RWPE1 (cell line): ENCODE measurements around the gene ADCY1.

Source experiments
- CTCF ChIA-PET: fragments of 350-600 bp; sonication (Branson Sonifier 250); formaldehyde crosslinking; extraction: SDS; loops from one replicate; lab custom pipeline; 2021; lab: Yijun Ruan, JAX
- POLR2A ChIA-PET: fragments of 400-600 bp; formaldehyde crosslinking; extraction: SDS; loops from one replicate; lab custom pipeline; 2020; ENCODE audit warnings: antibody characterized with exemption; ENCODE audit not compliant: low non-redundant PET; lab: Yijun Ruan, JAX
- DNase-seq: peaks from one replicate; pipeline ENCODE4 v3.0.0; 2012; ENCODE audit warnings: low spot score
- H3K27ac ChIP-seq: fragments of 450-650 bp; 2 replicates; pipeline ENCODE4 v1.5.1; 2017
- TF ChIP-seq, protein P1 (sequence below): fragments of 450-650 bp; conservative IDR thresholded peaks from 2 replicates; pipeline ENCODE4 v1.5.1; 2017; ENCODE audit warnings: low read depth, mild to moderate bottlenecking

Gene ADCY1

DNA sequence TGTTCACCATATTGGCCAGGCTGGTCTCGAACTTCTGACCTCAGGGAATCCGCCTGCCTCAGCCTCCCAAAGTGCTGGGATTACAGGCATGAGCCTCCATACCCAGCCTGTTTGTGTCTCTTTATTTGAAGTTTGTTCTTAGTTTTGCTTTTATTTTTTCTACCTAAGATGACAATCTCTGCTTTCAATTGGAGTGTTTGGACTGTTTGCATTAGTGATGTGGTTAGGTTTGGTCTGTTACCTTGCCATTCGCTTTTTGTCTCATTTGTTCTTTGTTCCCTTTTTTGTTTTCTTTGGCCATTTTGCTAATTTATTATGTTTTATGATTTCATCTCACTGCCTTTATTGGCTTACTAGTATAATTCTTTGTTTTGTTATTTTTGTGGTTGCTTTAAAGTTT lies 62.6 kb downstream of the ADCY1 start:
- TF ChIP-seq, protein P1, sequence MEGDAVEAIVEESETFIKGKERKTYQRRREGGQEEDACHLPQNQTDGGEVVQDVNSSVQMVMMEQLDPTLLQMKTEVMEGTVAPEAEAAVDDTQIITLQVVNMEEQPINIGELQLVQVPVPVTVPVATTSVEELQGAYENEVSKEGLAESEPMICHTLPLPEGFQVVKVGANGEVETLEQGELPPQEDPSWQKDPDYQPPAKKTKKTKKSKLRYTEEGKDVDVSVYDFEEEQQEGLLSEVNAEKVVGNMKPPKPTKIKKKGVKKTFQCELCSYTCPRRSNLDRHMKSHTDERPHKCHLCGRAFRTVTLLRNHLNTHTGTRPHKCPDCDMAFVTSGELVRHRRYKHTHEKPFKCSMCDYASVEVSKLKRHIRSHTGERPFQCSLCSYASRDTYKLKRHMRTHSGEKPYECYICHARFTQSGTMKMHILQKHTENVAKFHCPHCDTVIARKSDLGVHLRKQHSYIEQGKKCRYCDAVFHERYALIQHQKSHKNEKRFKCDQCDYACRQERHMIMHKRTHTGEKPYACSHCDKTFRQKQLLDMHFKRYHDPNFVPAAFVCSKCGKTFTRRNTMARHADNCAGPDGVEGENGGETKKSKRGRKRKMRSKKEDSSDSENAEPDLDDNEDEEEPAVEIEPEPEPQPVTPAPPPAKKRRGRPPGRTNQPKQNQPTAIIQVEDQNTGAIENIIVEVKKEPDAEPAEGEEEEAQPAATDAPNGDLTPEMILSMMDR: no peak
- ChIA-PET POLR2A (no interaction called here), CTCF (no interaction called here)
- no peak overlapping the region for H3K27ac ChIP-seq
- DNase-seq: no peak

DNA sequence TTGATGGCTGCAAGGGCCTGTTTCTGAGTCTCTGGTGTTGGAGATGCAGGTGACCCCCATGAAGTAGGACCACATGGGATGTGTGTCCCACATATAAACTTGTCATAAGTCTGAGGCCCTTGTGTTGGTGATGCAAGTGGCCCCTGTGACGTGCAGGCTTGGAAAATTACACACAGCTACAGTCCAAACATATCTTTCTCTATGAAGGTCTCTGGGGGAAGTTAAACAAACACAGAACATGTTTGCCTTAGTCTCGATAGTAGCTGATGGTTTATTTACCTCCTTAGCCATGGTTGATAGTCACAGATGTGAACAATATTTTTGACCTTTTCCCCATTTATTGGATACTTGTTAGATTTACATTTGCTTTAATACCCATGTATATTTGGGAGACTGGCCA lies 64.7 kb downstream of the ADCY1 start:
- TF ChIP-seq, protein P1: no peak
- POLR2A ChIA-PET: no interaction called here
- DNase-seq: no peak
- H3K27ac ChIP-seq: no peak overlapping the region
- CTCF ChIA-PET: no interaction called here

DNA sequence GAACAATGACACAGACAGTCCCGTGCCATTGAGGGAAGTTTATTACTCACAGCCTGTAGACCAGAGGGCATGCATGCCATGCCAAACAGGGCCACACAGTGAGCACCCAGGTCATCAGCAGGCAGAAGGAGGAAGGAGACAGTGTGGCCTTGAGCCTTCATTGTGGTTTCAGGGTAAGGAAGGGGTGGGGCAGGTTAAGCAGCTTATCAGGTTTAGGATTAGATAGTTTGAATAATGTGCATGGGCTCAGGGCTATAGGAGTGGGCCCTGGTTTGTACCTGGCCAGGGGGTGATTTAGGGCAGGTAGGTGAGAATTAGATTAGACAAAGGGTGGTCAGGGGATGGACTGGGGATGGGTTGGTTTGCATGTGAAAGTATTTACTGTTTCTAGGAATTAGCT lies 67.9 kb downstream of the ADCY1 start:
- CTCF ChIA-PET: no interaction called here
- TF ChIP-seq, protein P1: no peak
- DNase-seq: no peak
- no peak overlapping the region for H3K27ac ChIP-seq
- POLR2A ChIA-PET: no interaction called here

DNA sequence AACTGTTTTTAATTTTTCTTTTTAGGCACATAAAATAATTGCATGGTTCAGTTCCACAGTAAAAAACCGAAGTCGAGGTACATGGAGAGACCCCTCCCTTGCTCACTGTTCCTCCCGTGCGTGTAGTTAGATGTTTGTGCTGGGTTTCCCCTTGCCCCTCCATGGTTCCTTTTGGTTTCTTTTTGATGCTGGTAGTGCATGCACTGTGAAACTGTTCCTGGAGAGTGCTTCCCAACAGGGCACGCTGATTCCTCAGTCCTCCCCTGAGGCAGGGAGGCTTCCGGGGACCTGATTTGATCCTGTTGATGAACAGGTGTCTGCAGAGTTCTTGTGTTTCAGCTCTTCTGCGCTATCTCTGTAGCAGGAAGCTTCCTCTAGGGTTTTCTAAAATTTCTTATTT lies 69.5 kb downstream of the ADCY1 start:
- DNase-seq: no peak
- CTCF ChIA-PET: no interaction called here
- TF ChIP-seq, protein P1: no peak
- POLR2A ChIA-PET: no interaction called here
- H3K27ac ChIP-seq: no peak overlapping the region

DNA sequence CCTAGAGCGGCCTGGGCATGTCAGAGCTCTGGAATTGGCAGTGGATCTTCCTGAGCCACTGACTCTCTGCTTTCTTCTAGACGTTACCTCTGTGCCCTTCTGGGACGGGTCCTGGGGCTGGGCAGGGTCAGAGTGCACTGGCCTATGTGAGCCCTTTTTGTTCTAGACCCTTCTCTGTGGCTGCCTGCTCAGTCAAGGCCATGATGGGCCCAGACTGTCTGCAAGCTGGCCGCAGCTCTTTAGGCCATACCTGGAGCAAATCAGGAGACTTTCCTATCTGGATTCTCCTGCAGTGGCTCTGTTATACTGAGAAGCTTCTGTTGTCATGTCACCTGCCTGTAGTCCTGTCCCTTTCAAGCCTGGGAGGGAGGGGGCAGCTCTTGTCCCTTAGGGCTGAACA lies 70.1 kb downstream of the ADCY1 start:
- ChIA-PET CTCF (no interaction called here), POLR2A (no interaction called here)
- TF ChIP-seq, protein P1: no peak
- no peak for DNase-seq
- no peak overlapping the region for H3K27ac ChIP-seq

DNA sequence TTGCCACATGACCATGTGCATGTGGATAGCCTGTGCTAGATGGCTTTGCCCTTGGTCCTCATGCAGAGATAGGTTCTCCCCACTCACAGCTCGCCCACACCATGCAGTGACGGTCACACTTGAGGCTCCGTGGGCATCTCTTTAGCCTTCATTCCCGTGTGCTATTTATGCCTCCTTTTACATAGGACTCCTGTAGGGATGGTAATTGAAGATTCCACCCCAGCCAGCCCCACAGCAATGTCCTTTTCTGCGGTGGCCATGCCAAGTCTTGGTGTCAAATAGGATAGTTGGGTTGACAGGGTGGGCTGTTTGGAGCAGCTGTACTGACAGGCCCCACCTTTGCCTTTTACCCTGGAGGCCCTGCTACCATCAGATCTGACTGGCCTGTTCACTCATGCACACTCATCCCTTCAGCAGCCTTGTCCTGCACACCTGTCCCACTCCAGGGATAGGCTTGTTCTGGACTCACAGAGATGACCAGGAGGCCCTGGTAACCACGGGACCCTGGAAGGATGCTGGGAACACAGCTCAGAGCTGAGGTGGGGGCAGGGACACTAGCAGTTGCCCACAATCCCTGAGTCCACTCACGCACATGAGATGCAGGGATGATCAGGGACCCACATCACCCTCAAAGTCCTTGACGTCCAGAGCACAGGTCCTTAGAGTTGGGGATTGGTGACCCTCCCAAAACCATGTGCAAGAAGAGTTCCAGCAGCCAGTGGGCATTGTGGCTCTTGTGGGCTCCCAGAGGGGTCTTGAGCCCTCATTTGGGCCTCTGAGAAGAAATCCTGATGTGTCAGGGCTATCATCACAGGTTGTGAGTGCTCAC lies 71.2 kb downstream of the ADCY1 start:
- no peak for DNase-seq
- POLR2A ChIA-PET: no interaction called here
- TF ChIP-seq, protein P1: no peak
- CTCF ChIA-PET: interaction anchor here (0.6 kb wide), 1 partner anchor 1133 kb away, joined by 4 read pairs; no protein-coding TSS in a partner anchor
- H3K27ac ChIP-seq: no peak overlapping the region
